Endothelial cell of umbilical vein (primary cell): Measurements from ENCODE around the gene SOX8. TPM values are rescaled to one million over a fixed set of nuclear protein-coding genes. Genes with fewer than 3 reads are reported as not detected.

Source experiments
- BruUV-seq: library from RNA; stranded (reverse); fragments of 400-500 nt; replicated peaks from 2 replicates; lab custom pipeline; 2021; lab: Mats Ljungman, UMichigan
- CTCF ChIA-PET: fragments of 300-600, 350-600 bp; sonication (Branson Sonifier 250); formaldehyde crosslinking; loops from one replicate; lab custom pipeline; 2021; ENCODE audit warnings: antibody characterized with exemption, inconsistent platforms; lab: Charles Lee
- POLR2A ChIA-PET: fragments of 300-600, 350-600 bp; sonication (Branson Sonifier 250); formaldehyde crosslinking; loops from one replicate; lab custom pipeline; 2021; ENCODE audit warnings: antibody characterized with exemption, inconsistent platforms; lab: Charles Lee
- DNase-seq: peaks from one replicate; pipeline ENCODE4 v3.0.0-alpha.2; 2011; ENCODE audit warnings: low read depth, low spot score
- FAIRE-seq: peaks from 2 replicates; lab custom pipeline; 2011; peaks lifted over from hg19 to GRCh38; lab: Jason Lieb, UNC
- H2AFZ ChIP-seq: 2 replicates; pipeline ENCODE4 v1.6.0; 2012; ENCODE audit warnings: low read depth, low read length, control low read depth, inconsistent platforms
- H3K27ac ChIP-seq: 2 replicates; pipeline ENCODE4 v1.5.1; 2011; ENCODE audit warnings: low read depth, mild to moderate bottlenecking, control low read depth, low read length, moderate library complexity; ENCODE audit not compliant: insufficient read depth
- H3K27me3 ChIP-seq, 2 experiments: 2 replicates each; pipeline versions ENCODE4 v1.6.0 to v1.6.1; 2011; ENCODE audit warnings: low read length in 2 of 2, mixed read lengths in 1 of 2; ENCODE audit not compliant: control insufficient read depth in 2 of 2, insufficient read depth in 2 of 2
- H3K36me3 ChIP-seq, 2 experiments: 2 replicates in 1 of 2; 3 replicates in 1 of 2; pipeline ENCODE4 v1.5.1; 2011; ENCODE audit warnings: low read length in 2 of 2, mild to moderate bottlenecking in 1 of 2, moderate library complexity in 1 of 2; ENCODE audit not compliant: control insufficient read depth in 2 of 2, insufficient read depth in 2 of 2; ENCODE audit errors: extremely low read depth in 1 of 2
- H3K4me1 ChIP-seq: 3 replicates; pipeline ENCODE4 v1.5.1; 2011; ENCODE audit warnings: mild to moderate bottlenecking, low read length; ENCODE audit not compliant: control insufficient read depth, insufficient read depth; ENCODE audit errors: extremely low read depth
- H3K4me2 ChIP-seq: 2 replicates; pipeline ENCODE4 v1.6.1; 2011; ENCODE audit warnings: low read length, control low read depth, mixed read lengths; ENCODE audit not compliant: insufficient read depth
- H3K4me3 ChIP-seq, 3 experiments: fragments of 200-600 bp in 1 of 3; sonication (generic), shearing (Covaris generic) in 1 of 3; replicated peaks in 1 of 3; 2 replicates each; pipeline ENCODE4 v1.5.1; 2011 to 2016; ENCODE audit warnings: control low read depth in 3 of 3, low read length in 3 of 3, mild to moderate bottlenecking in 2 of 3, inconsistent platforms in 1 of 3, low read depth in 1 of 3, moderate library complexity in 1 of 3; ENCODE audit not compliant: insufficient read depth in 1 of 3
- H3K79me2 ChIP-seq: 2 replicates; pipeline ENCODE4 v1.6.0; 2012; ENCODE audit warnings: low read length, inconsistent platforms; ENCODE audit not compliant: control insufficient read depth, insufficient read depth
- H3K9ac ChIP-seq: replicated peaks from 2 replicates; pipeline ENCODE3; 2011; ENCODE audit warnings: low read length, control low read depth; ENCODE audit not compliant: insufficient read depth; ENCODE audit errors: extremely low read depth
- H3K9me1 ChIP-seq: replicated peaks from 3 replicates; pipeline ENCODE4 v1.6.0; 2011; ENCODE audit warnings: mild to moderate bottlenecking, low read length; ENCODE audit not compliant: control insufficient read depth, insufficient read depth; ENCODE audit errors: extremely low read depth
- H3K9me3 ChIP-seq: replicated peaks from 2 replicates; pipeline ENCODE4 v1.5.1; 2012; ENCODE audit warnings: low read length, inconsistent platforms; ENCODE audit not compliant: control insufficient read depth, insufficient read depth
- H4K20me1 ChIP-seq: replicated peaks from 2 replicates; pipeline ENCODE3; 2011; ENCODE audit warnings: mild to moderate bottlenecking, low read length; ENCODE audit not compliant: control insufficient read depth, insufficient read depth; ENCODE audit errors: extremely low read depth
- FOS ChIP-seq: IDR thresholded peaks from 2 replicates; pipeline ENCODE4 v1.6.1; 2011; ENCODE audit warnings: mild to moderate bottlenecking, low read length, moderate library complexity, borderline replicate concordance; ENCODE audit not compliant: insufficient read depth
- GATA2 ChIP-seq: IDR thresholded peaks from 2 replicates; pipeline ENCODE4 v1.7.0; 2011; ENCODE audit warnings: low read depth, mild to moderate bottlenecking, moderate library complexity, mixed read lengths, low read length; ENCODE audit not compliant: insufficient read length, insufficient read depth
- POLR2AphosphoS5 ChIP-seq: IDR thresholded peaks from 2 replicates; pipeline ENCODE4 v1.6.1; 2012; ENCODE audit warnings: low read depth, mild to moderate bottlenecking, control low read depth, low read length, moderate library complexity; ENCODE audit not compliant: insufficient read depth
- dilution Hi-C: fragments of 300-500 bp; cut with MboI; formaldehyde crosslinking; loops from one replicate; pipeline ENCODE4 v1.15.0; 2019; ENCODE audit warnings: low sequenced_read_pairs; ENCODE audit not compliant: extremely low pct_ligation_motif_present
- intact Hi-C: fragments of 100-400 bp; cut with micrococcal nuclease; formaldehyde crosslinking; loops from one replicate; pipeline ENCODE4 v1.10.0; 2022
- polyA plus RNA-seq, 4 experiments: library from polyadenylated mRNA; depleted of rRNA in 3 of 4; stranded (reverse) in 3 of 4; unstranded in 1 of 4; fragments of >200 nt; gene quantifications; 2 replicates each; pipeline versions ENCODE4 v1.2.1 to v1.2.3, GENCODE V29; 2011 to 2012; ENCODE audit warnings: missing spikeins in 1 of 4
- total RNA-seq: library from RNA; stranded (reverse); gene quantifications from 2 replicates; pipeline ENCODE4 v1.2.3, GENCODE V29; 2021
- TF ChIP-seq, protein P1 (sequence below), 2 donors: IDR thresholded peaks; 1 replicate in 1 of 2; 2 replicates in 1 of 2; pipeline ENCODE4 v1.5.1; 2011; ENCODE audit warnings: low read length in 2 of 2, mild to moderate bottlenecking in 2 of 2, moderate library complexity in 2 of 2, control low read depth in 1 of 2, inconsistent platforms in 1 of 2, low read depth in 1 of 2; ENCODE audit not compliant: insufficient read depth in 1 of 2; ENCODE audit errors: extremely low read depth in 1 of 2

Gene SOX8
- total and polyA plus RNA-seq, 2 donors (not counting 3 experiments of a cell fraction or from before 2014, with no cell fraction given) = 0.52 to 0.53 TPM

DNA sequence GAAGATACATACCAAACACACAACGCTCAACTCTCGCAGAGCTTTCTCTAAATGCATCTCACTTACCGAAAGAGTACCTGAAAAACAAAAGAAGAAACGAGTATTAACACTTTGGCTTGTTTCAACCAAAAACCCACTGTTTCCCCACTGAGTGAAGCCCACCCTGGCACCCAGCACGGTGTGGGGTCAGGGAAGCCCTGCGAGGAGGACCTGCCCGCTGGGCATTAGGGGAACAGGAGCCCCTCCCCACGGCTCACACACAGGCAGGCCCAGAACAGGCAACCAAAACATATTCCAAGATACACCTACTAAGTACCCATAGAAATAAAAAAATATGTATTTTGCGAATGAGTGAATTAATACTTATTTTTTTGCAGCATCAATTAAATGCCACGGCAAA lies 47.4 kb upstream of the SOX8 start:
- Histone ChIP-seq H4K20me1 (peaks cover 2% of the 10 kb centered on the region), H3K4me1 (no peaks in the 10 kb centered on the region), H3K4me3 (no peak overlapping the region), H3K9me1 (no peaks in the 10 kb centered on the region), H3K4me2 (no peak overlapping the region), H3K9me3 (no peaks in the 10 kb centered on the region), H2AFZ (no peak overlapping the region), H3K27ac (no peak overlapping the region), H3K79me2 (no peaks in the 10 kb centered on the region), H3K36me3 (no peaks in the 10 kb centered on the region), H3K27me3 (no peaks in the 10 kb centered on the region), H3K9ac (no peak overlapping the region)
- intact Hi-C loops = no loop called here
- dilution Hi-C loops = no loop called here
- FAIRE-seq (no peak), DNase-seq (no peak)
- no TSS peak for BruUV-seq
- ChIA-PET POLR2A (no interaction called here), CTCF (no interaction called here)
- TF ChIP-seq GATA2 (no peak), FOS (no peak)
- TF ChIP-seq, protein P1, sequence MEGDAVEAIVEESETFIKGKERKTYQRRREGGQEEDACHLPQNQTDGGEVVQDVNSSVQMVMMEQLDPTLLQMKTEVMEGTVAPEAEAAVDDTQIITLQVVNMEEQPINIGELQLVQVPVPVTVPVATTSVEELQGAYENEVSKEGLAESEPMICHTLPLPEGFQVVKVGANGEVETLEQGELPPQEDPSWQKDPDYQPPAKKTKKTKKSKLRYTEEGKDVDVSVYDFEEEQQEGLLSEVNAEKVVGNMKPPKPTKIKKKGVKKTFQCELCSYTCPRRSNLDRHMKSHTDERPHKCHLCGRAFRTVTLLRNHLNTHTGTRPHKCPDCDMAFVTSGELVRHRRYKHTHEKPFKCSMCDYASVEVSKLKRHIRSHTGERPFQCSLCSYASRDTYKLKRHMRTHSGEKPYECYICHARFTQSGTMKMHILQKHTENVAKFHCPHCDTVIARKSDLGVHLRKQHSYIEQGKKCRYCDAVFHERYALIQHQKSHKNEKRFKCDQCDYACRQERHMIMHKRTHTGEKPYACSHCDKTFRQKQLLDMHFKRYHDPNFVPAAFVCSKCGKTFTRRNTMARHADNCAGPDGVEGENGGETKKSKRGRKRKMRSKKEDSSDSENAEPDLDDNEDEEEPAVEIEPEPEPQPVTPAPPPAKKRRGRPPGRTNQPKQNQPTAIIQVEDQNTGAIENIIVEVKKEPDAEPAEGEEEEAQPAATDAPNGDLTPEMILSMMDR (IDR thresholded peaks at IDR 0.05; ENCODE audit: extremely low read depth in 1 of 2, insufficient read depth in 1 of 2, low read depth in 1 of 2, low read length in 2 of 2) = no peak

DNA sequence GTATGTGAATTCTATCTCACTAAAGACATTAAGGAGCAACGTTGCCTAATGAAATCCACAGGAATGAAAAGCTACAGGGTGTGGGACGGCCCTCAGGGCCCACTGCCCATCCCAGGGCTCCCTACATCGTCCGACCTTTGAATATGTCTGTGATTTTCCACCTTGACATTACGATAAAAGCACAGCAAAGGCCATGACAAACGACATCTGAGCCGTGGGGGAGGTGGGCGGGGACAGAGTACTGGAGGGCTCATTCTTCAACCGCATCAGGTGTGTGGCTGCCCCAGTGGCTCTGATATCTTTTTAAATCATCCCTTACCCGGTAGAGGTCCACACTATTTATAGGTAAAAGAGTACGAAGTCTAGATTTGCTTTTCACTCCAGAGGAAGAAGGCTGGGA lies 45.9 kb upstream of the SOX8 start:
- TF ChIP-seq POLR2AphosphoS5 = no peak
- no TSS peak for BruUV-seq
- no peak overlapping the region for H3K4me3 ChIP-seq
- no peak overlapping the region for H3K4me2 ChIP-seq
- intact Hi-C loops (no loop called here), dilution Hi-C loops (no loop called here)
- H3K9ac ChIP-seq = no peak overlapping the region
- DNase-seq (no peak), FAIRE-seq (no peak)
- H2AFZ ChIP-seq = no peak overlapping the region
- no peaks in the 10 kb centered on the region for H3K27me3 ChIP-seq
- peaks cover 2% of the 10 kb centered on the region for H4K20me1 ChIP-seq
- no peak overlapping the region for H3K27ac ChIP-seq
- no peaks in the 10 kb centered on the region for H3K36me3 ChIP-seq
- no peaks in the 10 kb centered on the region for H3K9me3 ChIP-seq
- ChIA-PET CTCF (no interaction called here), POLR2A (no interaction called here)
- H3K9me1 ChIP-seq = no peaks in the 10 kb centered on the region
- no peaks in the 10 kb centered on the region for H3K4me1 ChIP-seq
- H3K79me2 ChIP-seq = no peaks in the 10 kb centered on the region
